HEK293 (cell line): ENCODE measurements around the gene SPARC.

ENCODE experiments used
- CTCF ChIA-PET: fragments of 350-600 bp; formaldehyde crosslinking; extraction: SDS; loops from one replicate; lab custom pipeline; 2021; ENCODE audit warnings: antibody characterized with exemption; lab: Yijun Ruan, JAX
- POLR2A ChIA-PET: fragments of 300-600 bp; formaldehyde crosslinking; extraction: SDS; loops from one replicate; lab custom pipeline; 2020; ENCODE audit warnings: antibody characterized with exemption, inconsistent platforms; lab: Yijun Ruan, JAX
- H3K27ac ChIP-seq: fragments of 200-500 bp; sonication (Bioruptor generic); 2 replicates; pipeline ENCODE4 v1.5.1; 2014; ENCODE audit warnings: low read depth, low read length, control low read depth, inconsistent platforms; ENCODE audit errors: extremely low read depth
- H3K36me3 ChIP-seq, 2 experiments: fragments of 200-500 bp in 1 of 2; sonication (Bioruptor generic) in 1 of 2; 1 replicate in 1 of 2; 2 replicates in 1 of 2; pipeline ENCODE4 v1.5.1; 2014 to 2017; ENCODE audit warnings: inconsistent platforms in 2 of 2, low read length in 2 of 2; ENCODE audit not compliant: control insufficient read depth in 2 of 2, insufficient read depth in 1 of 2
- H3K4me1 ChIP-seq: fragments of 200-500 bp; sonication (Bioruptor generic); 2 replicates; pipeline ENCODE4 v1.5.1; 2014; ENCODE audit warnings: mild to moderate bottlenecking, low read length, inconsistent platforms; ENCODE audit not compliant: control insufficient read depth, insufficient read depth
- H3K4me3 ChIP-seq: 2 replicates; pipeline ENCODE4 v1.5.1; 2011; ENCODE audit warnings: low read depth, mild to moderate bottlenecking, control low read depth, low read length, moderate library complexity
- H3K9me3 ChIP-seq: fragments of 200-500 bp; sonication (Bioruptor generic); 2 replicates; pipeline ENCODE4 v1.5.1; 2014; ENCODE audit warnings: low read depth, low read length, inconsistent platforms; ENCODE audit not compliant: control insufficient read depth, insufficient read depth
- FEZF1 ChIP-seq: fragments of 450-650 bp; formaldehyde crosslinking; IDR thresholded peaks from 2 replicates; pipeline ENCODE4 v1.5.1; 2016; ENCODE audit warnings: missing biosample characterization, missing genetic modification characterization
- GLIS1 ChIP-seq: fragments of 450-650 bp; formaldehyde crosslinking; IDR thresholded peaks from 2 replicates; pipeline ENCODE4 v1.5.1; 2016; ENCODE audit warnings: missing biosample characterization, missing genetic modification characterization
- GLIS2 ChIP-seq: fragments of 450-650 bp; formaldehyde crosslinking; IDR thresholded peaks from 2 replicates; pipeline ENCODE4 v1.5.1; 2016; ENCODE audit warnings: missing biosample characterization, missing genetic modification characterization
- KLF1 ChIP-seq: fragments of 450-650 bp; formaldehyde crosslinking; IDR thresholded peaks from 2 replicates; pipeline ENCODE4 v1.5.1; 2016; ENCODE audit warnings: missing biosample characterization, missing genetic modification characterization
- SCRT2 ChIP-seq: fragments of 450-650 bp; formaldehyde crosslinking; IDR thresholded peaks from 2 replicates; pipeline ENCODE4 v1.5.1; 2016; ENCODE audit warnings: missing biosample characterization, missing genetic modification characterization
- TCF7L2 ChIP-seq: IDR thresholded peaks from 2 replicates; pipeline ENCODE4 v1.6.1; 2011; ENCODE audit warnings: low read depth, mild to moderate bottlenecking, inconsistent platforms, low read length, moderate library complexity, borderline replicate concordance
- ZFHX2 ChIP-seq: fragments of 450-650 bp; formaldehyde crosslinking; conservative IDR thresholded peaks from 2 replicates; pipeline ENCODE4 v1.5.1; 2016; ENCODE audit warnings: missing biosample characterization, missing genetic modification characterization
- ZIC2 ChIP-seq: fragments of 450-650 bp; formaldehyde crosslinking; IDR thresholded peaks from 2 replicates; pipeline ENCODE4 v1.5.1; 2016; ENCODE audit warnings: missing biosample characterization, missing genetic modification characterization
- ZNF132 ChIP-seq: fragments of 450-650 bp; formaldehyde crosslinking; IDR thresholded peaks from 2 replicates; pipeline ENCODE4 v1.5.1; 2017; ENCODE audit warnings: missing biosample characterization, missing genetic modification characterization, borderline replicate concordance
- ZNF157 ChIP-seq: fragments of 450-650 bp; formaldehyde crosslinking; IDR thresholded peaks from 2 replicates; pipeline ENCODE4 v1.5.1; 2016; ENCODE audit warnings: missing biosample characterization, missing genetic modification characterization
- ZNF184 ChIP-seq: fragments of 450-650 bp; IDR thresholded peaks from 2 replicates; pipeline ENCODE4 v1.5.1; 2018; ENCODE audit warnings: missing biosample characterization, mild to moderate bottlenecking, missing genetic modification characterization
- ZNF311 ChIP-seq: fragments of 450-650 bp; formaldehyde crosslinking; IDR thresholded peaks from 2 replicates; pipeline ENCODE4 v1.5.1; 2017; ENCODE audit warnings: missing biosample characterization, missing genetic modification characterization, borderline replicate concordance
- ZNF335 ChIP-seq: fragments of 450-650 bp; formaldehyde crosslinking; conservative IDR thresholded peaks from 2 replicates; pipeline ENCODE4 v1.5.1; 2016; ENCODE audit warnings: missing biosample characterization, missing genetic modification characterization
- ZNF394 ChIP-seq: fragments of 450-650 bp; formaldehyde crosslinking; IDR thresholded peaks from 2 replicates; pipeline ENCODE4 v1.5.1; 2016; ENCODE audit warnings: missing biosample characterization, missing genetic modification characterization, mild to moderate bottlenecking, moderate library complexity, borderline replicate concordance
- ZNF473 ChIP-seq: fragments of 450-650 bp; formaldehyde crosslinking; IDR thresholded peaks from 2 replicates; pipeline ENCODE4 v1.5.1; 2017; ENCODE audit warnings: missing biosample characterization, missing genetic modification characterization
- ZNF571 ChIP-seq: fragments of 450-650 bp; formaldehyde crosslinking; IDR thresholded peaks from 2 replicates; pipeline ENCODE4 v1.5.0; 2017; ENCODE audit warnings: missing biosample characterization, missing genetic modification characterization
- ZNF596 ChIP-seq: fragments of 450-650 bp; IDR thresholded peaks from 2 replicates; pipeline ENCODE4 v1.5.0; 2018; ENCODE audit warnings: missing biosample characterization, mild to moderate bottlenecking, missing genetic modification characterization, moderate library complexity
- ZNF670 ChIP-seq: fragments of 450-650 bp; formaldehyde crosslinking; IDR thresholded peaks from 2 replicates; pipeline ENCODE4 v1.5.1; 2016; ENCODE audit warnings: missing biosample characterization, missing genetic modification characterization, low read depth
- ZNF701 ChIP-seq: fragments of 450-650 bp; formaldehyde crosslinking; IDR thresholded peaks from 2 replicates; pipeline ENCODE4 v1.5.1; 2016; ENCODE audit warnings: missing biosample characterization, missing genetic modification characterization
- TF ChIP-seq, protein P1 (sequence below): fragments of 450-650 bp; formaldehyde crosslinking; IDR thresholded peaks from 2 replicates; pipeline ENCODE4 v1.5.1; 2016; ENCODE audit warnings: missing biosample characterization, missing genetic modification characterization

Gene SPARC

DNA sequence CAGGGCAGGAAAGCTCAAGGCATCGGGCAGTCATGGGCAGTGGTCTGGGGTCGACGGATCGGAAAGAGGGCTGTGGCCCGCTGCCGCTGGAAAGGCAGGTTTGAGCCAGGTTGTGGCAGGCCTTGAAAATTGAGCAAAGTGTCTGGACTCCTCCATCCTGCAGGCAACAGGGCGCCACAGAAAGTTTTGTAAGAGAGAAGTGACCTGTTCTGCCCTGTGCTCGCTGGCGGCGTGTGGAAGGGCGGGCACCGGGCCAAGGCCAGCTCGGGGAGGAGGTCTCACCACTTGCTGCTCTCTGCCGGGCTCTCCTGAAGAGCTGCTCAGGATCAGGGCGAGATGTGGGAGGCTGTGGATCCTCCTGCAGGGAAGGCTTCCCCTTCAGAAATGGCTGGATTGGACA lies 54.2 kb downstream of the SPARC start:
- no peaks in the 10 kb centered on the region for H3K9me3 ChIP-seq
- peak; percentile 37; the same call in 1 of the 2 replicates for TF ChIP-seq ZIC2 (tag by site-specific recombination)
- TF ChIP-seq KLF1: no peak
- no peak for TF ChIP-seq ZNF670 (tag by site-specific recombination)
- no peak overlapping the region for H3K4me3 ChIP-seq
- no peak overlapping the region for H3K27ac ChIP-seq
- CTCF ChIA-PET: interaction anchor here (2.6 kb wide), 1 partner anchor 20 kb away, joined by 8 read pairs; no protein-coding TSS in a partner anchor
- H3K4me1 ChIP-seq: no peaks in the 10 kb centered on the region
- POLR2A ChIA-PET: no interaction called here
- H3K36me3 ChIP-seq: no peaks in the 10 kb centered on the region

DNA sequence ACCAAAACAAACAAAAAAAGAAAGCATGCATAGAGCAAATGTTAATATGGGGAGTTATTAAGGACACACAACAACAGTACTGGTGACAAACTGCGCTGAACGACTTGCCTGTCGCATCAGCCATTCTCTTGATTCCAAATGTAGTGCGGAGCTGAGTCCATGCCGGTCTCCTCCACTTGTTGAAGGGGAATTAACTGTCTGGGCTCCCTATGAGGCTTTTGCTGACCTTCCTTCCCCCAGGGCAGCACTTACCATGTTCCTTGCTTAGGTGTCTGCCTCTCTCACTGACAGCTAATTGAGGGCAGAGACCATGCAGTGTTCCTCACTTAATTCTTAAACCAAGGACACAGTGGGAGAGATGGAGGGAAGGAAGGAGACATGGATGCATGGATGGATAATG lies 54.8 kb downstream of the SPARC start:
- ChIA-PET POLR2A (no interaction called here), CTCF (interaction anchor here (2.6 kb wide), 1 partner anchor 20 kb away, joined by 8 read pairs; no protein-coding TSS in a partner anchor)
- Histone ChIP-seq H3K36me3 (no peaks in the 10 kb centered on the region), H3K27ac (no peak overlapping the region), H3K4me1 (no peaks in the 10 kb centered on the region), H3K9me3 (no peaks in the 10 kb centered on the region), H3K4me3 (no peak overlapping the region)
- TF ChIP-seq, protein P1, sequence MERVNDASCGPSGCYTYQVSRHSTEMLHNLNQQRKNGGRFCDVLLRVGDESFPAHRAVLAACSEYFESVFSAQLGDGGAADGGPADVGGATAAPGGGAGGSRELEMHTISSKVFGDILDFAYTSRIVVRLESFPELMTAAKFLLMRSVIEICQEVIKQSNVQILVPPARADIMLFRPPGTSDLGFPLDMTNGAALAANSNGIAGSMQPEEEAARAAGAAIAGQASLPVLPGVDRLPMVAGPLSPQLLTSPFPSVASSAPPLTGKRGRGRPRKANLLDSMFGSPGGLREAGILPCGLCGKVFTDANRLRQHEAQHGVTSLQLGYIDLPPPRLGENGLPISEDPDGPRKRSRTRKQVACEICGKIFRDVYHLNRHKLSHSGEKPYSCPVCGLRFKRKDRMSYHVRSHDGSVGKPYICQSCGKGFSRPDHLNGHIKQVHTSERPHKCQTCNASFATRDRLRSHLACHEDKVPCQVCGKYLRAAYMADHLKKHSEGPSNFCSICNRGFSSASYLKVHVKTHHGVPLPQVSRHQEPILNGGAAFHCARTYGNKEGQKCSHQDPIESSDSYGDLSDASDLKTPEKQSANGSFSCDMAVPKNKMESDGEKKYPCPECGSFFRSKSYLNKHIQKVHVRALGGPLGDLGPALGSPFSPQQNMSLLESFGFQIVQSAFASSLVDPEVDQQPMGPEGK (tag by site-specific recombination): no peak
- TF ChIP-seq ZNF596 (tag by site-specific recombination) (no peak), FEZF1 (tag by site-specific recombination) (no peak), ZNF311 (tag by site-specific recombination) (no peak), ZNF157 (tag by site-specific recombination) (no peak), ZNF473 (tag by site-specific recombination) (no peak)

DNA sequence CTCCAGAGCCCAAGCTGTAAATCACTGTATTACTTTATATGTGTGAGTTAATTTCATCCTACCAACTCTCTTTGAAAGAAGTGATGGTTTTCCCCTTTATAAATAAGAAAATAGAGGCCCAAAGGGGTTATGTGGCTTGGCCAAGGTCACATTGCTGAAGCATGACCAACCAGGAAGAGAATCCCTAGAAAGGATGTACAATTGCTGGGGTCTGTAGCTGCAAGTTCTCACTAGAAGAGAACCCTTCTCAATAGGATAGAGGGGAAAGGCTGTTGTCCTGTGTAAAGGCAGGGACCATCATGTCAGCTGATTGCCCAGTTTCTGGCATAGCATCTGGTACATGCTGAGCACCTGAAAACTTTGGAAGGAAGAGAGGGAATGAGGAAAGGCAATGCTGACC lies 56.6 kb downstream of the SPARC start:
- Histone ChIP-seq H3K27ac (no peak overlapping the region), H3K4me3 (no peak overlapping the region), H3K36me3 (no peaks in the 10 kb centered on the region), H3K9me3 (no peaks in the 10 kb centered on the region), H3K4me1 (no peaks in the 10 kb centered on the region)
- POLR2A ChIA-PET: no interaction called here
- CTCF ChIA-PET: no interaction called here
- TF ChIP-seq ZNF571 (tag by site-specific recombination): no peak
- TF ChIP-seq ZNF394: no peak
- TF ChIP-seq ZFHX2 (tag by site-specific recombination): no peak
- TF ChIP-seq ZNF701 (tag by site-specific recombination): no peak
- no peak for TF ChIP-seq GLIS2
- TF ChIP-seq ZNF184 (tag by site-specific recombination): no peak

DNA sequence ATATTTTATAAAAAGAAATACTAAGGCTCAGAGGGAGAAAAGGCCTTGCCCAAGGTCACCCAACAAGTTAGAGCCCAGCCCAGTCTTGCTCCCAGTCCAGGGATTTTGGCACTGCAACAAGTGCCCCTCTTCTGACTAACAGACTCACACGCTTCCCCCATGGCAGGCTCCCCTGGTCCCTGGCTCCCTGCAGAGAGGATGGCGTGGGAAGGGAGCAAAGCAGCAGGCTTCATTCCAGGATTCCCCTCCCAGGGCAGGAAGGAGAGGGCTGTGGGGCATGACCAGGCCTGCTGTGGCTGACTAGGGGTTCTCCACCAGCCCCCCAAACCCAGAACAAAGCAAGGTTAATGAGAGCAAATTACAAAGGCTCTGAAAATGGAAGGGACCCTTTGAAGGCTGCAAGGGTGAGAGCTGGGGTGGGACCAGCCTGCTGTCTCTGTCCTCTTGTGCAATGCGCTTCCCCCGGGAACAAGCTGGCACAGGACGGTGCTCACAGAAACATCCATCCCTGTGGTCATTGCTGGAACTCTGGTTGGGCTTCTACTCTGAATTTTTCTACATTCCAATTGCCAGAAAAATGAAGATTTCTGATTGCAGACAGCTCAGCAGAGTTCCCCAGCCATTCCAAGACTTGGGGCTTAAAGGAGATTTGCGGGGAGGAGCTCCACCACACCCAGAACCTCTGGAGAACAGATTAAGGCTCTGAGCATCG lies 58.4 kb downstream of the SPARC start:
- ChIA-PET POLR2A (no interaction called here), CTCF (no interaction called here)
- H3K36me3 ChIP-seq: no peaks in the 10 kb centered on the region
- no peaks in the 10 kb centered on the region for H3K9me3 ChIP-seq
- H3K27ac ChIP-seq: no peak overlapping the region
- no peak overlapping the region for H3K4me3 ChIP-seq
- no peaks in the 10 kb centered on the region for H3K4me1 ChIP-seq
- no peak for TF ChIP-seq ZNF132
- TF ChIP-seq ZIC2 (tag by site-specific recombination): peak; percentile 86
- no peak for TF ChIP-seq TCF7L2
- TF ChIP-seq SCRT2 (tag by site-specific recombination): 0 out of 2 replicates have a peak, but pooled peaks have one; percentile 50
- no peak for TF ChIP-seq ZNF335 (tag by site-specific recombination)
- peak; percentile 15; the same call in 1 of the 2 replicates for TF ChIP-seq GLIS1 (tag by site-specific recombination)
